Adrenal gland (tissue), 12 donors: ENCODE measurements around the gene WDR49. TPM values are rescaled to one million over a fixed set of nuclear protein-coding genes. Genes with fewer than 3 reads are reported as not detected.

ENCODE experiments used
- DNase-seq, 7 donors: peaks; one replicate each; pipeline ENCODE4 v3.0.0-alpha.2; 2019 to 2020
- H3K27ac ChIP-seq, 5 donors: fragments of 200-600 bp; sonication (generic) in 4 of 5; 1 replicate in 3 of 5; 2 replicates in 2 of 5; pipeline versions ENCODE4 v1.5.1 to v1.8.0; 2016 to 2020; ENCODE audit warnings: mild to moderate bottlenecking in 1 of 5
- H3K27me3 ChIP-seq: fragments of 200-600 bp; 2 replicates; pipeline ENCODE4 v1.8.0; 2021
- H3K36me3 ChIP-seq, 2 donors: fragments of 200-600 bp; replicated peaks in 1 of 2; 1 replicate in 1 of 2; 2 replicates in 1 of 2; pipeline versions ENCODE4 v1.5.1 to v1.8.0; 2018 to 2022
- H3K4me1 ChIP-seq, 2 donors: fragments of 200-600 bp; replicated peaks in 1 of 2; 1 replicate in 1 of 2; 2 replicates in 1 of 2; pipeline versions ENCODE4 v1.5.1 to v1.8.0; 2018 to 2021
- H3K4me3 ChIP-seq, 4 donors: fragments of 200-600 bp; sonication (generic) in 3 of 4; one replicate each; pipeline ENCODE4 v1.5.1; 2016 to 2018
- H3K9me3 ChIP-seq, 3 donors: fragments of 200-600 bp; sonication (generic) in 1 of 3; replicated peaks in 1 of 3; 1 replicate in 2 of 3; 2 replicates in 1 of 3; pipeline versions ENCODE4 v1.5.1 to v1.8.0; 2016 to 2021
- CTCF ChIP-seq, 6 experiments: fragments of 450-650 bp in 4 of 6; fragments of 200-600 bp in 2 of 6; sonication (generic) in 1 of 6; IDR thresholded peaks; 1 replicate in 5 of 6; 2 replicates in 1 of 6; pipeline versions ENCODE4 v1.5.1 to v1.8.0; 2016 to 2021; ENCODE audit warnings: antibody characterized with exemption in 6 of 6, mild to moderate bottlenecking in 2 of 6, moderate library complexity in 1 of 6
- POLR2A ChIP-seq, 2 donors: fragments of 450-650 bp; IDR thresholded peaks; one replicate each; pipeline ENCODE4 v1.6.1; 2017; ENCODE audit warnings: antibody characterized with exemption in 2 of 2, mild to moderate bottlenecking in 2 of 2, moderate library complexity in 1 of 2
- WGBS, 4 donors: extraction: QIAGEN DNeasy Blood & Tissue Kit in 2 of 4; methylation state at CpG; one replicate each; pipeline versions ENCODE4 v1.1.5 to v1.1.7; 2013 to 2017; 5-methylcytosine and 5-hydroxymethylcytosine counted together
- intact Hi-C, 2 donors: fragments of 100-400 bp; cut with DNase I; formaldehyde crosslinking; loops; one replicate each; pipeline versions ENCODE4 v1.14.1 to v1.15.0; 2022 to 2023
- polyA plus RNA-seq, 3 donors: library from polyadenylated mRNA; stranded (reverse); fragments of 200-250 nt in 2 of 3; fragments of 350-450 nt in 1 of 3; fragmentation: Illumina TruSeq in 1 of 3; extraction: RNeasy Lipid Tissue Mini Kit (QIAGEN cat#74804) in 1 of 3; gene quantifications; one replicate each; pipeline ENCODE4 v1.2.3, GENCODE V29; 2013 to 2014
- total RNA-seq, 9 donors: library from RNA; depleted of rRNA in 4 of 9; stranded (reverse); fragments of >200 nt in 4 of 9; fragments of 120-200 nt in 1 of 9; fragmentation: NEBNext Ultra II Directional in 1 of 9; extraction: Animal tissue kit (Norgen Biotek cat#: 25700) in 1 of 9; gene quantifications; one replicate each; pipeline versions ENCODE4 v1.1.0 to v1.2.4, GENCODE V29; 2013 to 2023
- donor health status: healthy with polysubstance abuse.
- donor health status: Bipolar disorder and iron deficiency.
- donor health status: DM: yes; HTN: yes; CAD: no.
- donor health status: DM: no; HTN: no; CAD: no.
- donor health status: DM: no; HTN: no; CAD: no.
- donor health status: DM: yes; HTN: yes; CAD: no.

The WDR49 gene
- total and polyA plus RNA-seq, 12 donors: 0.07 to 1.3 (median 0.34) TPM; not detected in 5

GRCh38 chr3:167469381-167469780, 184.4 kb downstream of the WDR49 start:
- Histone ChIP-seq H3K9me3 (no peaks in the 10 kb centered on the region), H3K36me3 (no peaks in the 10 kb centered on the region), H3K4me1 (no peaks in the 10 kb centered on the region), H3K27me3 (no peaks in the 10 kb centered on the region), H3K27ac (no peak overlapping the region), H3K4me3 (no peak overlapping the region)
- intact Hi-C loops: no loop called here
- no peak for TF ChIP-seq CTCF (IDR thresholded peaks at IDR 0.05)
- TF ChIP-seq POLR2A (IDR thresholded peaks at IDR 0.05): no peak
- DNase-seq: no peak
- 27 to 58% (median 42%) methylated on average over 3 of the region's 3 CpGs for WGBS, 4 donors

- Histone ChIP-seq H3K27ac (no peak overlapping the region), H3K4me1 (no peaks in the 10 kb centered on the region), H3K36me3 (no peaks in the 10 kb centered on the region), H3K9me3 (no peaks in the 10 kb centered on the region), H3K4me3 (no peak overlapping the region), H3K27me3 (no peaks in the 10 kb centered on the region)
- 79 to 87% (median 83%) methylated on average over 5 of the region's 5 CpGs for WGBS, 4 donors
- intact Hi-C loops: no loop called here
- no peak for DNase-seq
- no peak for TF ChIP-seq CTCF (IDR thresholded peaks at IDR 0.05)
- no peak for TF ChIP-seq POLR2A (IDR thresholded peaks at IDR 0.05)
Measured at GRCh38 chr3:167467848-167468611, 185.7 kb downstream of the WDR49 start.

- Histone ChIP-seq H3K9me3 (no peaks in the 10 kb centered on the region), H3K4me3 (no peak overlapping the region), H3K27ac (no peak overlapping the region), H3K36me3 (no peaks in the 10 kb centered on the region), H3K4me1 (no peaks in the 10 kb centered on the region), H3K27me3 (no peaks in the 10 kb centered on the region)
- no peak for DNase-seq
- TF ChIP-seq CTCF (IDR thresholded peaks at IDR 0.05): no peak
- no peak for TF ChIP-seq POLR2A (IDR thresholded peaks at IDR 0.05)
- intact Hi-C loops: no loop called here
Measured at GRCh38 chr3:167466966-167467365, 186.8 kb downstream of the WDR49 start.

GRCh38 chr3:167456157-167456799, 197.5 kb downstream of the WDR49 start:
- Histone ChIP-seq H3K9me3 (no peaks in the 10 kb centered on the region), H3K36me3 (no peaks in the 10 kb centered on the region), H3K27ac (no peak overlapping the region), H3K4me1 (no peaks in the 10 kb centered on the region), H3K4me3 (no peak overlapping the region), H3K27me3 (no peaks in the 10 kb centered on the region)
- no peak for DNase-seq
- WGBS, 4 donors: 66 to 73% (median 68%) methylated on average over 6 of the region's 6 CpGs
- intact Hi-C loops: no loop called here
- TF ChIP-seq CTCF (IDR thresholded peaks at IDR 0.05) (no peak), POLR2A (IDR thresholded peaks at IDR 0.05) (no peak)
